GM21515 (cell line): Measurements from ENCODE around the gene COPE.

Experiments
- ATAC-seq: cut with Tn5 transposase; IDR thresholded peaks from one replicate; pipeline ENCODE4 v1.9.1; 2021; ENCODE audit not compliant: unreplicated experiment

Gene COPE

GRCh38 chr19:18868380-18869022 is 50.7 kb downstream of the COPE start:
- ATAC-seq = no peak

- ATAC-seq = no peak
Measured at GRCh38 chr19:18867751-18868150, 51.4 kb downstream of the COPE start.

GRCh38 chr19:18867199-18867598 is 52.0 kb downstream of the COPE start:
- ATAC-seq = no peak

GRCh38 chr19:18866800-18867123 is 52.4 kb downstream of the COPE start:
- ATAC-seq = no peak

- ATAC-seq = no peak
Measured at GRCh38 chr19:18865973-18866799, 53.0 kb downstream of the COPE start.

GRCh38 chr19:18865106-18865972 is 53.8 kb downstream of the COPE start:
- no peak for ATAC-seq

GRCh38 chr19:18863843-18864362 is 55.3 kb downstream of the COPE start:
- no peak for ATAC-seq

GRCh38 chr19:18862976-18863842 is 56.0 kb downstream of the COPE start:
- ATAC-seq = no peak

GRCh38 chr19:18861917-18862316 is 57.3 kb downstream of the COPE start:
- ATAC-seq = no peak

- ATAC-seq = no peak
Measured at GRCh38 chr19:18861235-18861634, 58.0 kb downstream of the COPE start.

GRCh38 chr19:18860725-18861124 is 58.5 kb downstream of the COPE start:
- no peak for ATAC-seq

GRCh38 chr19:18860302-18860700 is 58.9 kb downstream of the COPE start:
- ATAC-seq = no peak

- ATAC-seq = no peak
Measured at GRCh38 chr19:18859676-18860301, 59.4 kb downstream of the COPE start.

GRCh38 chr19:18858906-18859646 is 60.1 kb downstream of the COPE start:
- no peak for ATAC-seq

GRCh38 chr19:18857223-18857622 is 62.0 kb downstream of the COPE start:
- ATAC-seq = no peak

GRCh38 chr19:18856385-18857126 is 62.6 kb downstream of the COPE start:
- no peak for ATAC-seq

GRCh38 chr19:18855647-18856384 is 63.4 kb downstream of the COPE start:
- ATAC-seq = no peak

- no peak for ATAC-seq
Measured at GRCh38 chr19:18854982-18855381, 64.2 kb downstream of the COPE start.
